ENCODE data around the gene AP1S2. TPM values are rescaled to one million over a fixed set of nuclear protein-coding genes. Genes with fewer than 3 reads are reported as not detected.

Gene AP1S2
- total RNA-seq (2021; fragmentation: NEBNext Ultra II Directional; extraction: Animal tissue kit (Norgen Biotek cat#: 25700)) (230 and 237 TPM in 2 replicates), polyA plus RNA-seq (2011; rRNA removed) (41.3 and 88.2 TPM in 2 replicates), polyA minus RNA-seq (2011; rRNA and poly(A)+ RNA removed) (53.8 and 103 TPM in 2 replicates)
- polyA plus RNA-seq (2011; cell fraction: cytosol; rRNA removed) = 114 TPM
- 36.2 TPM for polyA plus RNA-seq (2011; cell fraction: nucleus; rRNA removed)
- polyA plus RNA-seq (2012, experiment 1 of 2) = 105 to 192 TPM (median 134 TPM) in 4 replicates
- polyA plus RNA-seq (2012, experiment 2 of 2) = 32.4 TPM
- 128 TPM for polyA plus RNA-seq (2013, experiment 1 of 2)
- 123 TPM for polyA plus RNA-seq (2013, experiment 2 of 2)
- 86.9 TPM for polyA minus RNA-seq (2011; cell fraction: cytosol; rRNA and poly(A)+ RNA removed)
- 109 TPM for polyA minus RNA-seq (2011; cell fraction: nucleus; rRNA and poly(A)+ RNA removed)
- long read RNA-seq, experiment 1, transcript AP1S2-201 (5 exons, 2,237 nt) = major isoform, 51 of 270 reads
- long read RNA-seq, experiment 1, transcript AP1S2-202 (5 exons, 3,492 nt) = minor isoform, 16 of 270 reads
- long read RNA-seq, experiment 1, partial matches to known transcripts = 35 of 270 reads
- long read RNA-seq, experiment 1, other reads (novel, unspliced or antisense) = 165 of 270 reads
- long read RNA-seq, experiment 2, partial matches to known transcripts = 1 of 7 reads
- long read RNA-seq, experiment 2, other reads (novel, unspliced or antisense) = 5 of 7 reads

DNA sequence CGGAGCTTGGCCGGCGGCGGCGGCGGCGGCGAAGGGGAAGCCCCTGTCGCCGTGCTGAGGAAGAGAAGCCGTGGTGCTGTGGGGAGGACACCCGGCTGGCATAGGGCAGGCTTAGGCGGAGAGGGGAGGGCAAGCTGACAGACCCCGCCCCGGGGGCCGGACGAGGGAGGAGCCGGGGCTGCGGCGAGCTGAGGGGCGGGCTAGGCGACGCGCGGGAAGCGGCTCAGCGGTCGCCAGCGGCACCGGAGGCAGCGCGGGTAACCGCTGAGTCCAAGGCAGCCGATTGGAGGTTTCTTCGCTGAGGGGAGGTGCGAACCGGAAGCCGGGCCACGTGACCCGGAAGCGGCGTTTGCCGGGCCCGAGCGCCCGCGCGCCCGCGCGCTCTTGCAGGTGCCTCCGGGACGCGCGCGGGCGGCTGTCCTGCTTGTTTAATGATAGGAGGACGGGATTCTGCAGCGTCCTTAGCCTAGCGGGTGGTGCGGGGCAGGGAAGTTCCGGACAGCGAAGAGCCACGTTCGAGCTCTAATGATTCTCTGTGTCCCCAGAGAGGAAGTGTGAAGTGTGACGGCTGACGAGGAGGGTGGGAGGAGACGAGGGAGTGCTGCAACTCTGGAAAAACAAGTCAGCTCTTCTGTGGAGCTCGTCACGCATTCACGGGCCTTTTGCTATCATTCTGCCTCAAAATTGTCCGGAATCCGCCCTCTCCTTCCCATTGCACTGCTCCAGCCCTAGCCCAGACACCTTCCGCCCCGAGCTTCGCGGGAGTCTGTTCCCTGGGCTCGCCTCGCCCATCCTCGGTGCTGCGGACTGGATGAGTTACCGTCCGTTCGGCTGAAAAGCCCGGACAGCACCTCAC lies at the start of gene AP1S2:
Gene AP1S2, minus strand, starts transcription at position 102 of the 856 bp plus-strand sequence. CDS start 2,289 bp downstream, outside the sequence.
- H3K4me1 ChIP-seq (replicated peaks in 1 of 4; ENCODE audit: control insufficient read depth in 3 of 4, insufficient read depth in 4 of 4, low read length in 3 of 4) = peaks cover 0 to 4% (median 0%) of the 10 kb centered on the region in 4 experiments; a peak in 2 of 7 replicates
- H3K9me3 ChIP-seq (ENCODE audit: insufficient read depth in 2 of 2, low read depth in 1 of 2, low read length in 1 of 2) = no peaks in the 10 kb centered on the region
- no peak within 1 kb of the TSS for H3K14ac ChIP-seq (ENCODE audit: insufficient read length)
- no peak within 1 kb of the TSS for H3K4ac ChIP-seq (replicated peaks; ENCODE audit: insufficient read length, low read depth, low read length)
- FAIRE-seq (peak; percentile 45), DNase-seq (ENCODE audit: low read depth in 1 of 2, low spot score in 2 of 2) (peak; percentile 75 to 85)
- H3K36me3 ChIP-seq (ENCODE audit: control insufficient read depth in 2 of 4, insufficient read depth in 4 of 4, low read length in 3 of 4) = peaks cover 0 to 38% (median 6%) of the 10 kb centered on the region in 4 experiments; a peak in 4 of 8 replicates
- H3K56ac ChIP-seq (replicated peaks; ENCODE audit: insufficient read length, low read depth, low read length) = no peak within 1 kb of the TSS
- H2AK5ac ChIP-seq (ENCODE audit: low read depth, low read length) = no peak within 1 kb of the TSS
- peak within 1 kb of the TSS; percentile 81 for H3K27ac ChIP-seq (ENCODE audit: low read depth, low read length)
- H3K4me3 ChIP-seq (ENCODE audit: extremely low read depth in 1 of 4, insufficient read depth in 2 of 4, low read depth in 3 of 4, low read length in 4 of 4) = peak within 1 kb of the TSS; percentile 78 to 99 (median 86)
- no peak within 1 kb of the TSS for H4K91ac ChIP-seq (replicated peaks; ENCODE audit: insufficient read length, low read length)
- no peak within 1 kb of the TSS for H2BK120ac ChIP-seq (replicated peaks; ENCODE audit: low read depth, low read length)
- 2% methylated on average over 23 of the region's 85 CpGs; no CpG with 5 or more reads in 1 of the 2 experiments for WGBS, 2 experiments (ENCODE audit: extremely low coverage in 1 of 2, insufficient coverage in 1 of 2, insufficient read length in 1 of 2, insufficient replicate concordance in 2 of 2, low coverage in 1 of 2, low lambda C conversion rate in 2 of 2, missing lambda C conversion rate in 1 of 2)
- H3K79me2 ChIP-seq (ENCODE audit: control insufficient read depth in 1 of 2, insufficient read depth in 2 of 2, low read length in 2 of 2) = peaks cover 11 to 44% of the 10 kb centered on the region in 2 experiments
- H3K9ac ChIP-seq (replicated peaks in 1 of 4; ENCODE audit: extremely low read depth in 1 of 4, low read depth in 3 of 4, low read length in 3 of 4) = peak within 1 kb of the TSS; percentile 51 to 71 (median 65)
- H2BK20ac ChIP-seq (ENCODE audit: low read length) = no peak within 1 kb of the TSS
- peak within 1 kb of the TSS; percentile 88 to 94 for H3K4me2 ChIP-seq (ENCODE audit: insufficient read depth in 1 of 2, low read depth in 2 of 2, low read length in 2 of 2)
- 0 out of 2 replicates have a peak within 1 kb of the TSS, but pooled peaks have one; percentile 63 for H2BK5ac ChIP-seq (ENCODE audit: low read depth, low read length)
- no peak within 1 kb of the TSS for H2BK12ac ChIP-seq (ENCODE audit: low read depth, low read length)
- peak within 1 kb of the TSS; percentile 71 for H3K18ac ChIP-seq (ENCODE audit: extremely low read depth, low read length)
- POLR2A ChIA-PET (ENCODE audit: partially characterized antibody) = interaction anchor here (1.2 to 1.6 kb wide), 3 partner anchors 11 to 92 kb away, joined by 3 to 5 read pairs (median 4); no protein-coding TSS in a partner anchor
- no peaks in the 10 kb centered on the region for H3K79me1 ChIP-seq (ENCODE audit: low read depth, low read length)
- no peak within 1 kb of the TSS for H4K8ac ChIP-seq (ENCODE audit: extremely low read depth, insufficient read depth, low read length)
- H4K5ac ChIP-seq (ENCODE audit: insufficient read length, low read depth, low read length) = no peak within 1 kb of the TSS
- no peaks in the 10 kb centered on the region for H3K27me3 ChIP-seq (replicated peaks in 1 of 4; ENCODE audit: control insufficient read depth in 3 of 4, extremely low read depth in 1 of 4, insufficient read depth in 3 of 4, low read length in 3 of 4)
- CTCF ChIA-PET (ENCODE audit: partially characterized antibody) = interaction anchor here (0.7 to 1.0 kb wide), 2 partner anchors 40 to 290 kb away, joined by 3 read pairs; no protein-coding TSS in a partner anchor
- H3K23me2 ChIP-seq (ENCODE audit: low read depth, low read length) = peaks cover 8% of the 10 kb centered on the region; the same call in 1 of the 2 replicates
- no peak within 1 kb of the TSS for H3K23ac ChIP-seq (ENCODE audit: insufficient read length)
- no peak within 1 kb of the TSS for H2AFZ ChIP-seq (ENCODE audit: low read length)
- H2BK15ac ChIP-seq (ENCODE audit: low read length) = no peak within 1 kb of the TSS
- H4K20me1 ChIP-seq (replicated peaks in 1 of 2; ENCODE audit: control insufficient read depth in 1 of 2, insufficient read depth in 2 of 2, low read length in 2 of 2) = peaks cover 0 to 5% of the 10 kb centered on the region in 2 experiments
- no peak for TF ChIP-seq CHD1 (IDR thresholded peaks at IDR 0.05; ENCODE audit: low read depth, low read length)
- TF ChIP-seq ASH2L (IDR thresholded peaks at IDR 0.05; ENCODE audit: low read length) = peak; percentile 54
- TF ChIP-seq, protein P1, sequence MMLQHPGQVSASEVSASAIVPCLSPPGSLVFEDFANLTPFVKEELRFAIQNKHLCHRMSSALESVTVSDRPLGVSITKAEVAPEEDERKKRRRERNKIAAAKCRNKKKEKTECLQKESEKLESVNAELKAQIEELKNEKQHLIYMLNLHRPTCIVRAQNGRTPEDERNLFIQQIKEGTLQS (IDR thresholded peaks at IDR 0.05; ENCODE audit: insufficient read depth, low read depth, low read length) = peak; percentile 34; the same call in 1 of the 2 replicates
- no peak for TF ChIP-seq CBX5 (IDR thresholded peaks at IDR 0.05; ENCODE audit: low read depth, low read length)
- 0 out of 2 replicates have a peak, but pooled peaks have one; percentile 0 for TF ChIP-seq TAF1 (IDR thresholded peaks at IDR 0.05; ENCODE audit: low read depth, low read length)
- TF ChIP-seq BCL11A (IDR thresholded peaks at IDR 0.05; ENCODE audit: low read depth in 2 of 2, low read length in 2 of 2) = no peak
- TF ChIP-seq JUND (IDR thresholded peaks at IDR 0.05; ENCODE audit: low read length) = no peak
- no peak for TF ChIP-seq HDAC6 (IDR thresholded peaks at IDR 0.05; ENCODE audit: low read depth, low read length)
